NCI-H2029 treated with DMSO at 0.1 percent for 48 hours (cell line): ENCODE data around the gene NR1H4.
"Not testable (repeated sequence)": the region's sequence is repeated elsewhere in the genome, so short reads cannot be mapped to it uniquely, and the experiment has no call there.

Experiments
- DNase-seq: peaks from one replicate; lab custom pipeline; 2025; lab: John Stamatoyannopoulos, UW

NR1H4 gene

GRCh38 chr12:100567945-100568344, 94.3 kb downstream of the NR1H4 start:
- DNase-seq, result no peak

- no peak for DNase-seq
Observed at GRCh38 chr12:100572184-100572583, 98.5 kb downstream of the NR1H4 start.

GRCh38 chr12:100573292-100574186, 99.9 kb downstream of the NR1H4 start, which contains the start of gene GAS2L3:
TSS of gene GAS2L3 (plus strand) at chr12:100573684. CDS start at chr12:100594905, 21,221 bp downstream.
- DNase-seq, result peak; percentile 76

- DNase-seq, result peak; percentile 22
Observed at GRCh38 chr12:100574187-100575074, 100.8 kb downstream of the NR1H4 start.

- DNase-seq, result no peak
Observed at GRCh38 chr12:100576331-100577036, 102.8 kb downstream of the NR1H4 start.

- no peak for DNase-seq
Observed at GRCh38 chr12:100578923-100579322, 105.3 kb downstream of the NR1H4 start.

- no peak for DNase-seq
Observed at GRCh38 chr12:100579844-100580243, 106.2 kb downstream of the NR1H4 start.

- no peak for DNase-seq
Observed at GRCh38 chr12:100584256-100584655, 110.6 kb downstream of the NR1H4 start.

- DNase-seq, result no peak
Observed at GRCh38 chr12:100591979-100592378, 118.3 kb downstream of the NR1H4 start.

- no peak for DNase-seq
Observed at GRCh38 chr12:100593490-100593889, 119.8 kb downstream of the NR1H4 start.

- no peak for DNase-seq
Observed at GRCh38 chr12:100601626-100602025, 128.0 kb downstream of the NR1H4 start.

GRCh38 chr12:100602997-100603396, 129.3 kb downstream of the NR1H4 start:
- DNase-seq, result not testable (repeated sequence)

- no peak for DNase-seq
Observed at GRCh38 chr12:100608776-100609175, 135.1 kb downstream of the NR1H4 start.

- no peak for DNase-seq
Observed at GRCh38 chr12:100610666-100611430, 137.2 kb downstream of the NR1H4 start.

GRCh38 chr12:100612606-100613005, 138.9 kb downstream of the NR1H4 start:
- no peak for DNase-seq
